ENCODE measurements around the gene R3HDM4.

DNA sequence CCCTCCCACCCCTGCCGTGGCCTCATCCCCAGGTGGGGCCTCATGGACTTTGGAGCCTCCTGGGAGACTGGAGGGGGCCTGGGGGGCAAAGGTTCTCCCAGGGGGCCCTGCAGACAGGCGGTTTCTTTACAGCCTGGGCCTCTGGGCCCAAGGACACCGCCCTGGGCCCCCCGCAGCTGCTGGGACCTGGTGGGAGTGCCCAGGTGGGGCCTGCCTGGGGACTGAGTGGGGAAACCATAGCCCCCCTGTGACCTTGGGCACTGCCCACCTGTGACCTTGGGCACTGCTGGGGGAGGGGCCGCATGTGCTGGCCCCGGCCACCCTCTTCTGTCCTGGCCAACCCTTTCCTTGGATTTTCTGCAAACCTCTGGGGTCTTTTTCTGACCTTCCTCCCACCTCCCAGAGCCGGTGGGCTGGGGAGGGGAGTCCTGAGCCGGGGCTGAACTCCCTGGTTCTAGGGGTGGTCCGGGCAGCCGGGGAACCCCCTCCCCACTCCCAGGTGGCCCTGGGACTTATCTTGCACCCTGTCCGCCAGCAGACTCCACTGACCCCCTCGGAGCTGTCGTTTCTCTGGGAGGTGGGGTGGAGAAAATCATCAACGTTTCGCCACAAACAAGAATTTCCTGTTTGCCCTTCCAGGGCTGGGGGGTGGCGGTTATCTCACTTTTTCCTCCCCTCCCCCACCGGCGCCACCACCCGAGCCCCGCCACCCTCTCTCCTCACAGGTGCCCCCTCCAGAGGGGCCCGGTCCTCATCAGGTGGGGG is 39.8 kb upstream of the R3HDM4 start:
- TF ChIP-seq, protein P1, sequence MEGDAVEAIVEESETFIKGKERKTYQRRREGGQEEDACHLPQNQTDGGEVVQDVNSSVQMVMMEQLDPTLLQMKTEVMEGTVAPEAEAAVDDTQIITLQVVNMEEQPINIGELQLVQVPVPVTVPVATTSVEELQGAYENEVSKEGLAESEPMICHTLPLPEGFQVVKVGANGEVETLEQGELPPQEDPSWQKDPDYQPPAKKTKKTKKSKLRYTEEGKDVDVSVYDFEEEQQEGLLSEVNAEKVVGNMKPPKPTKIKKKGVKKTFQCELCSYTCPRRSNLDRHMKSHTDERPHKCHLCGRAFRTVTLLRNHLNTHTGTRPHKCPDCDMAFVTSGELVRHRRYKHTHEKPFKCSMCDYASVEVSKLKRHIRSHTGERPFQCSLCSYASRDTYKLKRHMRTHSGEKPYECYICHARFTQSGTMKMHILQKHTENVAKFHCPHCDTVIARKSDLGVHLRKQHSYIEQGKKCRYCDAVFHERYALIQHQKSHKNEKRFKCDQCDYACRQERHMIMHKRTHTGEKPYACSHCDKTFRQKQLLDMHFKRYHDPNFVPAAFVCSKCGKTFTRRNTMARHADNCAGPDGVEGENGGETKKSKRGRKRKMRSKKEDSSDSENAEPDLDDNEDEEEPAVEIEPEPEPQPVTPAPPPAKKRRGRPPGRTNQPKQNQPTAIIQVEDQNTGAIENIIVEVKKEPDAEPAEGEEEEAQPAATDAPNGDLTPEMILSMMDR (conservative IDR thresholded peaks at IDR 0.05; ENCODE audit: low read length), result no peak
- no peak for TF ChIP-seq EZH2phosphoT487 (IDR thresholded peaks at IDR 0.05; ENCODE audit: borderline replicate concordance)

Measured in Loucy (cell line).